Astrocyte (in vitro differentiated cells and primary cell): Measurements from ENCODE around the gene MCTP2. TPM values are rescaled to one million over a fixed set of nuclear protein-coding genes. Genes with fewer than 3 reads are reported as not detected.

Experiments used
- DNase-seq: peaks from one replicate; pipeline ENCODE4 v3.0.0-alpha.2; 2010; ENCODE audit warnings: low read depth
- FAIRE-seq: peaks from 2 replicates; lab custom pipeline; 2011; peaks lifted over from hg19 to GRCh38; lab: Jason Lieb, UNC
- H2AFZ ChIP-seq: 2 replicates; pipeline ENCODE4 v1.6.0; 2012; ENCODE audit warnings: low read depth, low read length, inconsistent platforms
- H3K27ac ChIP-seq: 2 replicates; pipeline ENCODE4 v1.5.1; 2011; ENCODE audit warnings: low read depth, low read length, inconsistent platforms
- H3K27me3 ChIP-seq: 2 replicates; pipeline ENCODE4 v1.6.0; 2011; ENCODE audit warnings: low read length, inconsistent platforms; ENCODE audit not compliant: insufficient read depth
- H3K36me3 ChIP-seq: 2 replicates; pipeline ENCODE4 v1.5.1; 2011; ENCODE audit warnings: low read length, inconsistent platforms; ENCODE audit not compliant: insufficient read depth
- H3K4me1 ChIP-seq: 2 replicates; pipeline ENCODE4 v1.5.1; 2011; ENCODE audit warnings: low read length, inconsistent platforms; ENCODE audit not compliant: insufficient read depth
- H3K4me2 ChIP-seq: 2 replicates; pipeline ENCODE4 v1.6.0; 2012; ENCODE audit warnings: low read length, inconsistent platforms
- H3K4me3 ChIP-seq: 2 replicates; pipeline ENCODE4 v1.5.1; 2011; ENCODE audit warnings: low read depth, mild to moderate bottlenecking, low read length, inconsistent platforms; ENCODE audit not compliant: insufficient read depth
- H3K79me2 ChIP-seq: 2 replicates; pipeline ENCODE4 v1.6.0; 2012; ENCODE audit warnings: mild to moderate bottlenecking, low read length, inconsistent platforms; ENCODE audit not compliant: insufficient read depth
- H3K9ac ChIP-seq: 2 replicates; pipeline ENCODE4 v1.6.0; 2012; ENCODE audit warnings: mild to moderate bottlenecking, low read length, inconsistent platforms
- H3K9me3 ChIP-seq: 2 replicates; pipeline ENCODE4 v1.5.1; 2012; ENCODE audit warnings: low read depth, mild to moderate bottlenecking, low read length, inconsistent platforms; ENCODE audit not compliant: insufficient read depth
- H4K20me1 ChIP-seq: 2 replicates; pipeline ENCODE4 v1.6.0; 2012; ENCODE audit warnings: low read length, inconsistent platforms; ENCODE audit not compliant: insufficient read depth
- H3K27ac Mint-ChIP-seq: one replicate; pipeline ENCODE4 v1.8.0; 2021; ENCODE audit warnings: mild to moderate bottlenecking, mixed read lengths; ENCODE audit not compliant: unreplicated experiment
- H3K27me3 Mint-ChIP-seq: one replicate; pipeline ENCODE4 v1.8.0; 2021; ENCODE audit warnings: low read depth, mixed read lengths; ENCODE audit not compliant: unreplicated experiment
- H3K36me3 Mint-ChIP-seq: one replicate; pipeline ENCODE4 v1.8.0; 2021; ENCODE audit warnings: low read depth, mixed read lengths; ENCODE audit not compliant: unreplicated experiment
- H3K4me1 Mint-ChIP-seq: one replicate; pipeline ENCODE4 v1.8.0; 2021; ENCODE audit warnings: low read depth, mixed read lengths; ENCODE audit not compliant: unreplicated experiment
- H3K4me3 Mint-ChIP-seq: one replicate; pipeline ENCODE4 v1.8.0; 2021; ENCODE audit warnings: mild to moderate bottlenecking, moderate library complexity, mixed read lengths; ENCODE audit not compliant: unreplicated experiment
- H3K9me3 Mint-ChIP-seq: one replicate; pipeline ENCODE4 v1.8.0; 2021; ENCODE audit warnings: mild to moderate bottlenecking, mixed read lengths; ENCODE audit not compliant: unreplicated experiment
- CTCF ChIP-seq: IDR thresholded peaks from 2 replicates; pipeline ENCODE4 v1.5.1; 2011; ENCODE audit warnings: low read depth, mild to moderate bottlenecking, inconsistent platforms, low read length, moderate library complexity; ENCODE audit not compliant: insufficient read depth
- EZH2 ChIP-seq: IDR thresholded peaks from 2 replicates; pipeline ENCODE4 v1.6.1; 2012; ENCODE audit warnings: mild to moderate bottlenecking, low read length, inconsistent platforms; ENCODE audit not compliant: insufficient read depth
- total RNA-seq: library from RNA; stranded (reverse); gene quantifications from 2 replicates; pipeline ENCODE4 v1.2.1, GENCODE V29; 2021

MCTP2 gene
- total RNA-seq, 1 donor from 2014 or later = 2.6 TPM

GRCh38 chr15:94185547-94186236 lies 45.7 kb upstream of the MCTP2 start:
- Histone ChIP-seq H3K4me2 (no peak overlapping the region), H3K9ac (no peak overlapping the region), H3K4me1 (no peaks in the 10 kb centered on the region), H4K20me1 (no peaks in the 10 kb centered on the region), H3K9me3 (no peaks in the 10 kb centered on the region), H3K27me3 (no peaks in the 10 kb centered on the region), H3K79me2 (no peaks in the 10 kb centered on the region), H3K4me3 (no peak overlapping the region), H3K36me3 (no peaks in the 10 kb centered on the region), H2AFZ (no peak overlapping the region), H3K27ac (no peak overlapping the region)
- no peaks in the 10 kb centered on the region for H3K36me3 Mint-ChIP-seq
- no peak overlapping the region for H3K27ac Mint-ChIP-seq
- no peak for FAIRE-seq
- H3K4me3 Mint-ChIP-seq = no peak overlapping the region
- no peaks in the 10 kb centered on the region for H3K4me1 Mint-ChIP-seq
- no peaks in the 10 kb centered on the region for H3K9me3 Mint-ChIP-seq
- H3K27me3 Mint-ChIP-seq = no peaks in the 10 kb centered on the region
- no peak for DNase-seq
- TF ChIP-seq EZH2 (no peak), CTCF (no peak)

- TF ChIP-seq EZH2 (no peak), CTCF (no peak)
- H3K4me2 ChIP-seq = no peak overlapping the region
- Mint-ChIP-seq H3K27me3 (no peaks in the 10 kb centered on the region), H3K36me3 (no peaks in the 10 kb centered on the region), H3K4me3 (no peak overlapping the region), H3K27ac (no peak overlapping the region), H3K9me3 (no peaks in the 10 kb centered on the region), H3K4me1 (no peaks in the 10 kb centered on the region)
- no peaks in the 10 kb centered on the region for H3K36me3 ChIP-seq
- no peaks in the 10 kb centered on the region for H3K27me3 ChIP-seq
- no peaks in the 10 kb centered on the region for H3K79me2 ChIP-seq
- H3K27ac ChIP-seq = no peak overlapping the region
- H4K20me1 ChIP-seq = no peaks in the 10 kb centered on the region
- FAIRE-seq (no peak), DNase-seq (no peak)
- no peaks in the 10 kb centered on the region for H3K4me1 ChIP-seq
- no peaks in the 10 kb centered on the region for H3K9me3 ChIP-seq
- no peak overlapping the region for H2AFZ ChIP-seq
- H3K4me3 ChIP-seq = no peak overlapping the region
- H3K9ac ChIP-seq = no peak overlapping the region
Observed at GRCh38 chr15:94186770-94187331, 44.5 kb upstream of the MCTP2 start.

- H3K27ac ChIP-seq = no peak overlapping the region
- H3K9me3 Mint-ChIP-seq = no peaks in the 10 kb centered on the region
- no peak overlapping the region for H3K27ac Mint-ChIP-seq
- H3K4me1 Mint-ChIP-seq = peaks cover 7% of the 10 kb centered on the region
- no peaks in the 10 kb centered on the region for H3K79me2 ChIP-seq
- no peaks in the 10 kb centered on the region for H4K20me1 ChIP-seq
- no peak overlapping the region for H3K4me3 ChIP-seq
- H3K27me3 Mint-ChIP-seq = peaks cover 2% of the 10 kb centered on the region
- FAIRE-seq (no peak), DNase-seq (no peak)
- no peak overlapping the region for H3K4me2 ChIP-seq
- H3K36me3 Mint-ChIP-seq = no peaks in the 10 kb centered on the region
- no peak for TF ChIP-seq CTCF
- TF ChIP-seq EZH2 = no peak
- no peaks in the 10 kb centered on the region for H3K27me3 ChIP-seq
- H3K9me3 ChIP-seq = no peaks in the 10 kb centered on the region
- H3K4me1 ChIP-seq = no peaks in the 10 kb centered on the region
- no peak overlapping the region for H3K9ac ChIP-seq
- H2AFZ ChIP-seq = no peak overlapping the region
- H3K4me3 Mint-ChIP-seq = no peak overlapping the region
- H3K36me3 ChIP-seq = no peaks in the 10 kb centered on the region
Observed at GRCh38 chr15:94193906-94194305, 37.5 kb upstream of the MCTP2 start.
